ENCODE results near the gene GRM2.
A peak's percentile ranks its signal among the peaks of the same experiment; 100 is the strongest.

Gene GRM2

DNA sequence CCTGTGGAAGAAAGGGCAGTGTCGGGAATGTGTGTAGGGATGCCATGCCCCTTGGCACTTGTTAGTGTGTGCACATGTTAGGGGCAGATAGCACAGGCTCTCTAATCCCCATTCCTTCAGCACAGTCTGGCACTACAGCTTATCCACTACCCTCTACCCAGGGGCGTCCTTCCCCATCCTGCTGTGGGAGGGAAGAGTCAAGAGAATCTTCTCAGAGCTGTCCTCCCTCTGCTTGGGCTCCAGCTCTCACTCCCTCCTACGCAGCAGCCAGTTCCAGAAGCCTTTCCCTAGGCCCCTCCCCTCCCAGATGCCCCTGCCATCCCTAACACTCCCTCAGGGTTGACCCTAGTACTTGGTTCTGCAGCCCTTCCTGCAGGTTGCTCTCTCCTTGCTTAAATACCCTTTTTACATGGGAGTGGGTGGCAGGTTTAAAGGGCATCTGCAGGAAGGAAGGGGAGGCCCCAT, 815 bp upstream of the GRM2 start:
- no peak for DNase-seq

DNA sequence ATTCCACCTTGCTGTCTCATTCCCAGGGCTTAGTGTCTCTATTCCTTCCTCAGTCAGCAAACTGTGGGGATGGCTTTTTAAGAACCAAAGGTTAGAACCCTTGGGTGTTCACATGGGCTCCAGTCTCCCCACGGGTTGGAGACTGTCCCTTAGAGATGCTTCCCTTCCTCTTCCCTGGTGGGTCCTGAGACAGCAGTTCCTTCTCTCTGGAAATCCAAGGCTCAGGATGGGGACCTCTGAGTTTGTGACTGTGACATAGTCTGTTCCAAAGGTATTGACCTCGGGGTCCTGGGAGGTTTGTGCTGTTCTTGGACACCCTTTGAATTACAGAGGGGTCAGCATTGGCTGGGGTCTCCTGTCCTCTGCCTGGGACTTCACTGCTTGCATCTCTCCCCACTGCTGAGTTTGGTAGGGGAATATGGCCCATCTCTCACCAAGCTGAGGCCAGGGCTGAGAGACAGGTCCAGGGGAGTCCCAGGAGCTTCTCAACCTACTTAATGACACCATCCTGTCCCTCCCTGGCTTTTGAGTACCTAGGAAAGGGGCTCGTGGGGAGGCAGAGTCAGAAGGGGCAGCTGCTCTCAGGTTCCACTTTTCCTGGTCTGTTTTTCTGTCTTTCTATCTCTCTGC, 1.5 kb downstream of the GRM2 start:
- no peak for DNase-seq

DNA sequence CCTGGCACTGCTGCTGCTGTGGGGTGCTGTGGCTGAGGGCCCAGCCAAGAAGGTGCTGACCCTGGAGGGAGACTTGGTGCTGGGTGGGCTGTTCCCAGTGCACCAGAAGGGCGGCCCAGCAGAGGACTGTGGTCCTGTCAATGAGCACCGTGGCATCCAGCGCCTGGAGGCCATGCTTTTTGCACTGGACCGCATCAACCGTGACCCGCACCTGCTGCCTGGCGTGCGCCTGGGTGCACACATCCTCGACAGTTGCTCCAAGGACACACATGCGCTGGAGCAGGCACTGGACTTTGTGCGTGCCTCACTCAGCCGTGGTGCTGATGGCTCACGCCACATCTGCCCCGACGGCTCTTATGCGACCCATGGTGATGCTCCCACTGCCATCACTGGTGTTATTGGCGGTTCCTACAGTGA, 2.1 kb downstream of the GRM2 start:
- DNase-seq = no peak

DNA sequence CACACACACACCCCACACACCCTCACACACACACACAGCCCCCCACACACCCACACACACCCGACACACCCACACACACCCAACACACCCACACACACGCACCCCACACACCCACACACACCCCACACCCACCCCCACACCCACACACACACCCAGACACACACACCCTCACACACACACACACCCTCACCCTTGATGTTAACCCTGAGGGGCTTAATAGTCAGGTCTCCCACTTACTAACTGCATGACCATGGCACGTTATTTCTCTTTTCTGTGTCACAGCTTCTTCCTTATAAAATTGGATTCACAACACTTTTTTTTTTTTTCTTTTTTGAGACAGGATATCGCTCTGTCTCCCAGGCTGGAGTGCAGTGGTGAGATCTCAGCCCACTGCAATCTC, 2.8 kb downstream of the GRM2 start:
- no peak for DNase-seq

DNA sequence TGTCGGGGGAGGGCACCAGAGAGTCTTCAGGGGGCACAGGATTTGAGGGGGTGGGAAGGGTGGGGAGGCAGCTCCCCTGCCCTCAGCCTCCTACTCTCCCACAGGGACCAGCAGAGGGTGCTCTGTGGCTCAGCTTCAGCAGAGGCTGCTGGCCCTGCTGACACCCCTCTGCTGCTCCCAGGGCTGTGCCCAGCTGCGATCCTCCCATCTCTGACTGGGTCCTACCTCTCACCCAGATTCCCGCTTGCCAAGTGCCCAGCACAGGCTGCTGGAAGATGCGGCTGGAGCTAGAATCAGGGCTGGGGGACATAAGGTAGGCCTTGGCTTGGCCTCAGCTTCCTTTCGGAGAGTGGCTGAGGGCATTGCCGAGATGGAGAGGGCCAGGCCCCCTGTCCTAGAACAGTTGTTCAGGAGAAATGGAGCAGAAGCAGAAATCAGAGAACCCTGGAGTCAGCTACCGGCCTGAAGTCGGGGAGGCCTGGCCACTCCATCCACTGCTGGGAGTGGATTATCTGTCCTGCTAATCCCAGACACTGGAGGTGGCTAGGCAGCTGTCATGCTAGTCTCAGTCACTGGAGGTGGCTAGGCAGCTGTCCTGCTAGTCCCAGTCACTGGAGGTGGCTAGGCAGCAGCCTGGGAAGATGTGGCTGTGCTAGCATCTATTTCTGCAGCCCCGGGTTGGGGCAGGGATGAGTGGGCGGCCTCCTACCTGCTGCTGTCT, 3.9 kb downstream of the GRM2 start:
- no peak for DNase-seq

DNA sequence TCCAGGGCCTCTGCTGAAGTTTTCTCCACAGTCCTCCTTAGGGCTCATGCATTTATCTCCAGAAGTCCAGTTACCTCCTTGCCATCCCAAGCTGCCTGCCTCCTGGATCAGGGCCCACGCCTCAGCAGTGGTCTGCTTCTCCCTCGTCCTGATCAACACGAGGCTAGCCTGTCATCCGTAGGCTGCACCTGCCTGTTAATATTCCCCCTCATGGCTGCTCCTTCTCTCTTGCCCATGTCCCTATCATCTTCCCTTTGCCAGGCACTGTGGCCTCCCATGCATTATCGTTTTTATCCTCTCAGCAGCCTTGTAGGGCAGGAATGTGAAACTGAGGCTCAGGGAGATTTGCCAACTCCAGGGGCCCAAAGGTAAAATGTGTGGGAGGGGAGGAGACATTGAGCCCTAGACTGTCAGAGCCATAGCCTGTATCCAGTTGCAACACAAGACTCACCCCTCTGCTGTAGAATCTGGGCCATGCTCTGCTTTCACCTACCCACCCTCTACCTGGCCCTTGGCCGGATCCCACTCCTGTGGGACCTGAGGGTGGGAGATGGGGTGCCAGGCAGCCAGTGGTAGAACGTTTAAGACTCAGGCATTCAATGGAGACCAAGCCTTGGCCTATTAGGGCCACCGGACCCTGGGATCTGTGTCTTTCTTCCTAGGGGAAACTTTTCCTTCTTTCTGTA, 4.6 kb downstream of the GRM2 start:
- no peak for DNase-seq

DNA sequence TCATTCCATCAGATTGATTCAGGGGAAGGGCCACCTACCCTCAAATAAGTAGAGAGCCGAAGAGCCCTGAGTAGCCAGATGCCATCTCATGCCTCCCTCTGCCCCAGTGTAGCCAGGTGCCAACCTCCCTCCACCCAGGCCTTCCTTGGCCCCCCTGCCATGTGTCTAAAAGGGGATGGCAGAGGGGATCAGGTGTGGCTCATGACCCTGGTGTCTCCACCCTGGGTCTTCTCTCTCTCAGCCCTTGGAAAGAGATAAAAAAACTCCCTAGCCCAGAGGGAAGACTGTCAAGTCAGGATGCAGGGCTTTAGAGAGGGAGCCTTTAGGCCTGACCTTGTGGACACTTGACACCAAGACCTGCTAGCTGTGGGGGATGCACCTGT, 5.2 kb downstream of the GRM2 start:
- no peak for DNase-seq

DNA sequence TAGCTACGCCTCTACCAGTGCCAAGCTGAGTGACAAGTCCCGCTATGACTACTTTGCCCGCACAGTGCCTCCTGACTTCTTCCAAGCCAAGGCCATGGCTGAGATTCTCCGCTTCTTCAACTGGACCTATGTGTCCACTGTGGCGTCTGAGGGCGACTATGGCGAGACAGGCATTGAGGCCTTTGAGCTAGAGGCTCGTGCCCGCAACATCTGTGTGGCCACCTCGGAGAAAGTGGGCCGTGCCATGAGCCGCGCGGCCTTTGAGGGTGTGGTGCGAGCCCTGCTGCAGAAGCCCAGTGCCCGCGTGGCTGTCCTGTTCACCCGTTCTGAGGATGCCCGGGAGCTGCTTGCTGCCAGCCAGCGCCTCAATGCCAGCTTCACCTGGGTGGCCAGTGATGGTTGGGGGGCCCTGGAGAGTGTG, 5.7 kb downstream of the GRM2 start:
- DNase-seq = no peak

DNA sequence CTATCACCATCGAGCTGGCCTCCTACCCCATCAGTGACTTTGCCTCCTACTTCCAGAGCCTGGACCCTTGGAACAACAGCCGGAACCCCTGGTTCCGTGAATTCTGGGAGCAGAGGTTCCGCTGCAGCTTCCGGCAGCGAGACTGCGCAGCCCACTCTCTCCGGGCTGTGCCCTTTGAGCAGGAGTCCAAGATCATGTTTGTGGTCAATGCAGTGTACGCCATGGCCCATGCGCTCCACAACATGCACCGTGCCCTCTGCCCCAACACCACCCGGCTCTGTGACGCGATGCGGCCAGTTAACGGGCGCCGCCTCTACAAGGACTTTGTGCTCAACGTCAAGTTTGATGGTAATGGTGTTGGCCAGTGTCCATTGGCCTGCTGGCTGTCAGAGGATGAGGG, 6.1 kb downstream of the GRM2 start:
- no peak for DNase-seq

DNA sequence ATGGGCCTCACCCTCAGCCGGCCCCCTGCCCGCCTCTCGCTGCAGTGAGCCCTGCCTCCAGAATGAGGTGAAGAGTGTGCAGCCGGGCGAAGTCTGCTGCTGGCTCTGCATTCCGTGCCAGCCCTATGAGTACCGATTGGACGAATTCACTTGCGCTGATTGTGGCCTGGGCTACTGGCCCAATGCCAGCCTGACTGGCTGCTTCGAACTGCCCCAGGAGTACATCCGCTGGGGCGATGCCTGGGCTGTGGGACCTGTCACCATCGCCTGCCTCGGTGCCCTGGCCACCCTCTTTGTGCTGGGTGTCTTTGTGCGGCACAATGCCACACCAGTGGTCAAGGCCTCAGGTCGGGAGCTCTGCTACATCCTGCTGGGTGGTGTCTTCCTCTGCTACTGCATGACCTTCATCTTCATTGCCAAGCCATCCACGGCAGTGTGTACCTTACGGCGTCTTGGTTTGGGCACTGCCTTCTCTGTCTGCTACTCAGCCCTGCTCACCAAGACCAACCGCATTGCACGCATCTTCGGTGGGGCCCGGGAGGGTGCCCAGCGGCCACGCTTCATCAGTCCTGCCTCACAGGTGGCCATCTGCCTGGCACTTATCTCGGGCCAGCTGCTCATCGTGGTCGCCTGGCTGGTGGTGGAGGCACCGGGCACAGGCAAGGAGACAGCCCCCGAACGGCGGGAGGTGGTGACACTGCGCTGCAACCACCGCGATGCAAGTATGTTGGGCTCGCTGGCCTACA, 8.5 kb downstream of the GRM2 start:
- no peak for DNase-seq

DNA sequence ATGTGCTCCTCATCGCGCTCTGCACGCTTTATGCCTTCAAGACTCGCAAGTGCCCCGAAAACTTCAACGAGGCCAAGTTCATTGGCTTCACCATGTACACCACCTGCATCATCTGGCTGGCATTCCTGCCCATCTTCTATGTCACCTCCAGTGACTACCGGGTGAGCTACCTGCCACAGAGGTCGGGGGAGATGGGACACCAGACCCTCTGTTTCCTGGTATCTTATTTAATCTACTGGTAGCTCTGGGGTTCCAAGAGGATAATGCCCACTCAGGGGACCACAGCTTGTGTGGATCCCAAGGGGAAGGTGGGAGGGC, 9.1 kb downstream of the GRM2 start:
- no peak for DNase-seq

DNA sequence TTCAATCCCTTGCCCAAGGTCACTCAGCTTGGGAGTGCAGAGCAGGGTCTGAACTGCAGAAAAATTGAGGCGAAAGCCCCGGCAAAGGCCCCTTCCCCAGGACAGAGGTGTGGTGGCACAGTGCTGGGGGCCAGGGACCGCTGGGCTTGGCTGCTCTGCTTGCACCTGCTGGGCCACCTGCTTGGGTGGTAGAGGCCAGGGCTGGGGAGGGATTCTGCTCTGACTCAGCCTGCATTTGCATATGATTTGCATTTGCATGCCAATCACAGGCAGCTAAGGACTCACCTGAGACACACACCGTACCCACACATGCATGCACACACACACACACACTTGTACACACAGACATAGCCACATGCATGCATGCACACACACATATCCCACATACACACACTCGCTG, 9.9 kb downstream of the GRM2 start:
- no peak for DNase-seq

DNA sequence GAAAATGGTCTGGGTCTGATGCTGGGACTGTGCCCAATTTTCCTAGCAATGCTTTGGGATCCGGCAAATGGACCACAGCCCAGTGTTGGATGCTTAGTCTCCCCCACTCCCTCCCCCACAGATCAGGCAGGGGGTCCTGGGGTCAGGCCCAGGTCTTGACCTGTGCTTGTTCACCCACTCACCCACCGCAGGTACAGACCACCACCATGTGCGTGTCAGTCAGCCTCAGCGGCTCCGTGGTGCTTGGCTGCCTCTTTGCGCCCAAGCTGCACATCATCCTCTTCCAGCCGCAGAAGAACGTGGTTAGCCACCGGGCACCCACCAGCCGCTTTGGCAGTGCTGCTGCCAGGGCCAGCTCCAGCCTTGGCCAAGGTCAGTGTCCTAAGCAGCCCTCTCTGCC, 10.6 kb downstream of the GRM2 start:
- DNase-seq = no peak

DNA sequence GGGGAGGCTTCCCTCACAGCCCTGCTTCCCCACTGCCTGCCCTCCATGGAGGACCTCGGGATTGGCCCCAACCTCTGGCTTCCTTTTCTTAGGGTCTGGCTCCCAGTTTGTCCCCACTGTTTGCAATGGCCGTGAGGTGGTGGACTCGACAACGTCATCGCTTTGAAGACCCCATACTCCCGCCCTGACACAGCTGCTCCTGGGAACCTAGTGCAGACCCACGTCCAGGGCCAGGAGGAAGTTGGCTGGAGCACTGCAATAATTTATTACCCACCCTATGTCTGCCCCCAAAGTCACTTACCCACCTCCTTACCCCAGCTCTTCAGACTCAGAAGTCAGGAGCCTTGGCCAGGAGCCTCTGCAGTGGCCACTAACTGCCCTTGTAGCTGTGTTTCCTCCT, 11.1 kb downstream of the GRM2 start:
- DNase-seq = no peak

DNA sequence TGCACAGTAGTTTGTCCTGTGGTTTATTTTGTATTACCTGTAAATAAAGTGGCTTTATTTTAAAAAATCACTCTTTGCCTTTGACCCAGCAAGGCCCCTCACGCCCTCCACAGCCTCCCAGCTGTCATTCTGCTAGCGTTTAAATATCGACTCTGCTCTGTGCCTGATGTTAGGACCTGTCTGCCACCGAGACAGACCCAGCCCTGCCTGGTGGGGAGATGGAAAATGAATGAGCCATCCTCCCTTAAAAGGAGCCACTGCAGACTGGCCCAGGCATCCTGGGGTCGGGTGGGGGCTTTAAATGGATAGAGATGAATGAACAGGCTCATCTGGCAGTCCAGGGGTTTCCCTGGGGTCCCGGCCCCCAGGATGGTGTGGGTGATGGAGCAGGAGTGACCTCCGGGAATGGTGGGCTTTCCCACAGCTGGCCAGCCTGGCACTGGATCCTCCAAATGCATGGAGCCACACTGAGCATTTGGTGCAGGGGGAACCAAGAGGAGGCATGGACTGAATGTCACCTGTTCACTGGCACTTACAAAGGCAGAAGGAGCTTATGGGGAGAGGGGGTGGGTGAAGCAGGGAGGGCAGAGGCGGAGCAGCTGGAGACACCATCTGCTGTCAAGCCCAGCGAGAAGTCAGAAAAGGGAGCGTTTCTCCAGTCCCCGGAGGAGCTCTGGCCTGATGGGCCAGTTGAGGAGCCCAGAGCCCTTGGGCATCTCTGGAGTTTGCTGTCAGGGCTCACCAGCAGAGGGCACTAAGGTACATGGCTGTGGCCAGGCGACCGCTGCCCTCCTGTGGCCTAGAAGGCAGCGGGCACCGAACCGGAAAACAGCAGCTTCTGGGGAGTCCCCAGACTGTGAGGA, 11.9 kb downstream of the GRM2 start:
- DNase-seq = peak; percentile 71

DNA sequence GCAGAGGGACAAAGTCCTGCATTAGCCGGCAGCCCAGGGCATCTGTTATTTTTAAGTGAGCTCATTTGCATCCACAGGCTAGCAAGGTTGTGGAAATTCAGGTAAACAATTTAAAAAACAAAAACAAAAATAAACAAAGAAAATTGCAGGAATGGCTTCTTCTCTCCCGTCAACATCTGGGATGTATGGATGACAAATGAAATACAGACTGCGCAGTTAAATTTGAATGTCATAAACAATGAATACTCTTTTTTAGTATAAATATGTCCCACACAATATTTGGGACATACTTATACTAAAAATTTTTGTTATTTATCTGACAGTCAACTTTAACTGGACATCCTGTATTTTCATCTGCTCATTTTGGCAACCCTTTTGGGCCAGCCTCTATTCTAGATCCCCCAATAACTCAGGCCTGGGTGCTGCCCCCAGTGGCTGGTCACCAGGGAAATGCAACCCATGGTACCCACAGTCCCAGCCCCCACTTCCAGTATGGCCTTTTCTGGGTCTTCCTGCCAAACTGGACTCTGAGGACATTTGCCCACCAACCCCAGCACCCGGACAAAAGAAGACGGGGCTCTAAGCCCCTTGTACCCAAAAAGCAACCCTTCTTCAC, 12.7 kb downstream of the GRM2 start:
- DNase-seq = no peak

DNA sequence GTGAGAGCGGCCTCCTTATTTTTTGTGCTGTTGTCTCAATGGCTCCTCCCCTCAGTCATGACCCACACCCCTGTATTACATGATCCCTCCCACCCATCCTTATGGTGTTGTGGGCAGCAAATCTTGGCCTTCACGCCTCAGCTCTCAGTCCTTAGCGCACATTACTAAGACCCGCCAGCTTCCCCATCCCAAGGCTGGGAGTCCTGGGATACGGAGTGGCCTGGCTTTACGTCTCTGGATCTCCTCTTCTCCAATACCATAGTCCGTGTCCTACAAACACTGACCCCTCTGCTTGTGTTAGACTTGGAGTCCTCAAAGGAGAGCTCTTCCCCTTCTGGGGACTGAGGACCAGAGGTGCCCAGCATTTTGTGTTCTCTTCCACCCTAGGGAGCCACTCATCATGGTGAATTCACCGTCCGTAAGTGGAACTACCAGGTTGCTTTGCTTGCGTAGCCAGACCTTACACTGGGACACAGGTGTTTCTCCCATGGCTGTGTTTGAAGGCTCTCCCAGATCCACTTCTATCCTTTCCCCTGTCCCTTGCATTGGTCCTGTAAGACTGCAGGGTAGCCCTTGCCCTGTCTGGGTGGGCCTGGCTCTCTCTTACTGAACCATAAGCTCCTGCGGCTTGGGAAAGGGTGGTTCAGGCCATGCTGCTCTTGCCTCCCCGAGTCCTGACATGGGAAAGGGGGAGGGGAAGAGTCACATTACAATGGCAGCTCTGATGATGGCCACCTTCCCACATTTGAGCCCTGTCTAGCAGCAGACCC, 13.6 kb downstream of the GRM2 start:
- no peak for DNase-seq

DNA sequence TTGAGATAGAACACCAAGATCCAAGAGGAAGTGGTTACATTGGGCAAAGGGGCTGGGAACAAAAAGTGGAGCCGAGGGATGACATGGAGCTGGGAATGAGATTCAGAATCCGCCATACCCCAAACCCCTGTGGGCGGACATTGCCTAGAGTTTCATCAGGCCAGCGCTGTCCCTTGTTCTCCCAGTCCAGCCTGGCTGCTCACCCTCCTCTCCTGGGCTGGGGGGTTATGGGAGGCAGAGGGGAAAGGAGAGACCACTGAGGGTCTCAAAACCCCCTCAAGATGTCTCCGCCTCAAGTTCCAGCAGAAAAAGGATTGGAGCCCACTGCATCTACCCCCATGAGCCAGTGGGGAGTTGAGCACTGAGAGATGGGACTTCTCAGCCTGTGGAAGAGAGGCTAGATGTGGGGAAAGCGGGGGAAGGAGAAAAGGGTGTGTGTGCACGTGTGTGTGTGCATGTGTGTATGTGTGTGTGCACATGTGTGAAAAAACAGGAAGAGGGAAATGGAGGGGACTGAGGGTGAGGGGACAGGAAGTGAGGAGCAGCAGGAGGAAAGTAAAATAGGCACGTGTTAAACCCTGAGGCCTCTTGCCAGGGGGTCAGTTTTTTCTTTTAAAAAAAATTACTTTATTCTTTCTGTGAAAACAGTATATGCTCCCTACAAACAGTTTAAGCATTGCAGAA, 14.3 kb downstream of the GRM2 start:
- DNase-seq = no peak

DNA sequence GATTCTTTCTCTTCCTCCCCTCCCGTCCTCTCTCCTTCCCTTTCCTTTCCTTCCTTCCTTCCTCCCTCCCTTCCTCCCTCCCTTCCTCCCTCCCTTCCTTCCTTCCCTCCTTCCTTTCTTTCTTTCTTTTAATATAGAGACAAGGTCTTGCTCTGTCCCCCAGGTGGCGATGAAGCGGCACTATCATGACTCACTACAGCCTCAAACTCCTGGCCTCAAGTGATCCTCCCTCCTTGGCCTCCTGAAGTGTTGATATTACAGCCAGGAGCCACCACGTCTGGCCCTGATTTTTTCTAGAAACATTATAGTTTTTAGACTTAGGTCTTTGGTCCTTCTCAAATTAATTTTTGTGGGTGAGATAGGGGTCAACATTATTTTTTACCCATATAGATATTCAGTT, 15.5 kb downstream of the GRM2 start:
- no peak for DNase-seq

DNA sequence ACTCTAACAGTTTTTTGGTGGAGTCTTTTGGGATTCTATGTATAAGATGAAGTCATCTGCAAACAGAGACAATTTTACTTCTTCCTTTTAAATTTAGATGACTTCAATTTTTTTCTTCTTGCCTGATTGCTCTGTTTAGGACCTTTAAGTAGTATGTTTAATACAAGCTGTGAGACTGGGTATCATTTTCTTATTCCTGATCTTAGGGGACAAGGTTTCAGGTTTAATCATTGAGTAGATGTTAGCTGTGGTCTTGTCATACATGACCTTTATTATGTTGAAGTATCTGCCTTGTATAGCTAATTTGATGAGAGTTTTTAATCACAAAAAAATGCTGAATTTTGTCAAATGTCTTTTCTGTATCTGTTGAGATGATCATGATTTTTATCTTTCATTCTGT, 20.6 kb downstream of the GRM2 start:
- DNase-seq = no peak
